T47D (cell line): ENCODE data around the gene KLHDC9.

Experiments
- DNase-seq, 2 experiments: peaks; one replicate each; pipeline versions ENCODE4 v3.0.0 to v3.0.0-alpha.2; 2011 to 2012; ENCODE audit warnings: low read depth in 1 of 2, low spot score in 1 of 2
- JUND ChIP-seq: IDR thresholded peaks from 2 replicates; pipeline ENCODE4 v1.6.1; 2012; ENCODE audit warnings: low read depth
- in situ Hi-C: cut with HindIII; loops from 2 replicates; pipeline ENCODE4 v1.10.0; 2016; ENCODE audit warnings: low sequenced_read_pairs, low pct_unique_long_range_greater_than_20kb

Gene KLHDC9

DNA sequence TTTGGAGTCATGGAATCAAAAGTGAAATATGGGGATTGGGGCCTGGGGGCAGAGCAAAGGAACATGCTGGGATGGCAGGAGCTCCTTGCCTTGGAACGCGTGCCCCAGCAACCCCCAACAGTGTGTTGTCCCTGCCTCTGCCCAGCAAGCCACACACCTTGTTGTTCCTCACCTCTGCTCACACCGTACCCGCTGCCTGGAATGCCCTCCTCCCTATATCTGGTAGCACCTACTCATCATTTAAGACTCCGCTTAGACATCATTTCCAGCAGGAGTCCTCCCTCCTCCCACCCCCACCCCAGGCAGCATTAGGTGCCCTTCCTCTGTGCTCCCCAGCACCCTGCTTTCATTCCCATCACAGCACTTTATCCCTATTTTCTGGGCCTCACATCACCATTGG is 16.6 kb upstream of the KLHDC9 start:
- no peak for TF ChIP-seq JUND
- no peak for DNase-seq
- in situ Hi-C loops = no loop called here

DNA sequence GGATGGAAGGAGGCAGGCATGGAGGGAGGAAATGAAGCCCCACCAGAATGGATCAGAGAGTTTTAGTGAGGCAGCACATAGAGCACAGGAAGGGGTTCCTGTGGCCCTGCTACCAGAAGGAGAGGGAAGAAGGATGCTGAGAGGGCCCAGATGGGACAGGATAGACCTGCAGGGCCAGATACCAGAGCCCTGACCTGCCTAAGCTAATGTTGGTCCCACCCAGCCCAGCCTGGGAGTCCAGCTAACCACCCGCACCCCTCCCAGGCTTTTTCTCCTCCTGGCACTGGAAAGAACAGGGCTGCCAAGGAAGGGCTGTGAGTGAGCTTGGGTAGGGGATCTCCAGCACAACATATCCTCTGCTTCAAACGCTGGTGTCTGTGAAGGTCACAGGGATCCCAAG is 15.7 kb upstream of the KLHDC9 start:
- no peak for TF ChIP-seq JUND
- DNase-seq = no peak
- in situ Hi-C loops = no loop called here

DNA sequence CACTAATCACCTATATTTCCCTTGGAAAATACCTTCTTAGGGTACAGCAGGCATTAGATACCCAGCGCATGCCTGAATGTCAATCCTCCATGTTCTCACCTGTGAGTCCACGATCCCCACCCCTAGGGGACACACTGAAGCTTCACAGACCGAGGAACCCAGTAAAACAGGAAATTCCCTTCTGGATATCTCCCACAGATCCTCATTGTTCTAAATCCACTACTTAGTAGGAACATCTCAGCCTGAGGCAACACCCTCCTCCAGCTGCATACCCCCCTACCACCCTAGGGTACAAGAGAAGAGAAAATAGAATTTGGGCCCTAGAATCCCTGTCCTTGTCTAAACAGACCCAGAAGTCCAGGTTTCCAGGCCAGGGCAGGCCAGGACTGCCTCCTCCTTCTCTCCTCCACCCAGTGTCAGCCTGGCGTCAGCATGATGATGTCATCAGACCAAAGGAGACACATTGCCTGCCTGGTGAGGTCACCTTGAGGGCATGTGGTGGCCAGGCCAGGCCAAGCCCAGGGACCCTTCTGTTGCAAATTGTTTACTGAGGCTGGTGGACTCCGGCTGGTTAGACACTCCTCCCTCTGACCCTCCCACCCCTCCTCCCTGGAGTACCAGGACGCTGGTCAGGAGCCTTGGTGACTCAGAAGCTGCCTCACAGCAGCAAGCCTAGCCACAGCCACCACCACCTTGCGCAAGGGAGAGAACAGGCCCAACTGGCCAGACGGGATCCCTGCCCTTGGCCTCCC is 15.0 kb upstream of the KLHDC9 start:
- in situ Hi-C loops = no loop called here
- TF ChIP-seq JUND = no peak; the same call in 1 of the 2 replicates
- peak; percentile 55 to 96 for DNase-seq

DNA sequence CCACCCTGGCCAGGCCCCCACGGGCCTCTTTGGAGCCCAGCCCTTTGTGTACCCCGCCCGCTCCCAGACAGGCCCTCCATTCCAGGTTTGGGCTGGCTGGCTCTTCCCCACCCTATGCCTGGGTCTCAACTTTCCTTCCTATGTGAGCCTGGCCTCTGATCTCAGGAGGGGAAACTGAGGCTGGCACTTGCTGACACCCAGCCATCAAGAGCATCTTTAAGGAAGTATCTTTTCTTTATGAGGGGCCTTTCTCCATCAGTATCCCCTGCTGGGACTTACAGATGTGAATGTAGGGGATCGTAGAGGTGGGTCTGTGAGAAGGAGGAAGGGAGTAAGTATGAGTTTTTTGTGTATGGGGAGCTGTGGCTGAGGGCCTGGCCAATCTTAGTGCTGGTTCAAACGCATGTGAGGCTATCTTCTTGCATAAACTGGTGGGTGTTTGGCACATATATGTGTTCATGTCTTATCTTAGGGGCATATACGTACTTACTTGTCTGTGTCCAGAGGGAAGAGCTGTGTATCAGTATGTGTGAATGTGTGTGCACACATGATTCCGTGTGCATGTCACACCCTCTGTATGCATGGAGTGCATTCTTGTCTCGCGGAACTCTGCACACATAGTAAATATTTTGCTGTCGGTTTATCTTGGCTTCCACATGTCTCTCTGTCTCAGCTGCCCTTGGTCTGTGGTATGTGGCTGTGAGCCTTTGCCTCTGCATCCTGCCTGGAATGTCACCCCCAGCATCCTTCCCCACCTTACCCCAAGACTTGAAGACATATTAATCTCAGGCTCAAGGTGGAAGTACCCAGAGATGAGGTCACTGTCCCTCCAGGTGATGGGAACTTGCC is 14.2 kb upstream of the KLHDC9 start:
- DNase-seq = peak in 1 of 2 experiments; percentile 56
- TF ChIP-seq JUND = no peak
- in situ Hi-C loops = no loop called here

DNA sequence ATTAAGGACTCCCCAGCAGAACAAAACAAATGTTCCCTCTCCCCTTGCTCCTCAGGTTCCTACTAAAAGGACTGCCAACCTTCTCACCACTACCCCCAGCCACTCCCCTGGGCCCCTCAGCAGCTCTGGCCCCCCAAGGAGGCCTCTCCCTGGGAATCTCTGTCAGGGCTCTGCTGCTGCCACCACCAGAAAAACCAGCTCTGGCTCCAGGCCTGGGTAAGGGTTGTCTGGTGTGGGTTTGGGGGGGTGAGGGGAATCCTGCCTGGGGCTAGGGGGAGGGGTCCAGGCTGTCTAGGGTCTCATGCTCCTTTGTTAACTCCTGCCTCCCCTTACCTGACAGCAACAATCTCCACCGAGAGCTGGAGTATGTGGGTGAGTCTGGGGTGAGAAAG is 13.6 kb upstream of the KLHDC9 start:
- DNase-seq = no peak
- no peak for TF ChIP-seq JUND
- in situ Hi-C loops = no loop called here

DNA sequence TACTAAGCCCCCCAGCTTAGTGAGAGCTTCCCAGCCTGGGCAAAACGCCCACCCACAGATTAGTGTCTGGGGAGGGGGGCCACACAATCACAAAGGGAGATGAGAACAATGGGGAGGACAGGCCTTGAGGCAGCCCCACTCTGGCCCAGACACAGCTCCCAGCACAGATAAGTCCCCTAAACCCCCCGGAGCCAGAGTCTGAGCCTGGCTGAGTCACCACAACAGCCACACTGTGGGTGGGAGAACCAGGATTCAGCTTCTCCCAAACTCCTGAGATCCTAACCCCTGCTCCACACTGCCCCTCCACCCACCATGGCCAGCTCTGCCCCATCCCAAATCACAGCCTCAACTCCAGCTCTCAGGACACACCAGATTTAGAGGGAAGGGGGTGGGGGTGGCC is 13.0 kb upstream of the KLHDC9 start:
- in situ Hi-C loops = no loop called here
- no peak for TF ChIP-seq JUND
- DNase-seq = peak in 1 of 2 experiments; percentile 39

DNA sequence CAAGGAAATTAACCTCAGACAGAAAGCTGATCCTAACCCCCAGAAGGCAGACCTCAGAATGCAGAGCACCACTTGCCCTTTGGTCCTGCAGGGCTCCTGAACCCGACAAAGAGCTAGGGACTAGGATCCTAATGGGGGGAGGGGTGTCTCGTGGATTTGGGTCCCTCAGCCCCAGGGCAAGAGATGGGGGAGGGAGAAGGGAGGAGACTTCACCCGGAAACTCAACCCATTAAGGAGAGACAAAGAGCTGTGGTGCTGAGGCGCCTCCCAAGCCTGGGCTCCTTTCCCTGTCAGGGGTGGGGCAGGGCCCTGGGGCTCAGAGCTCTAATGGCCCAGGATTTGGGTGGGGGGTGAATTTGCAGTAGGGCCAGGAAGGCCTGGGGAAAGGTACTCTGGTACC is 11.7 kb upstream of the KLHDC9 start:
- peak in 1 of 2 experiments; percentile 33 for DNase-seq
- TF ChIP-seq JUND = no peak
- in situ Hi-C loops = no loop called here

DNA sequence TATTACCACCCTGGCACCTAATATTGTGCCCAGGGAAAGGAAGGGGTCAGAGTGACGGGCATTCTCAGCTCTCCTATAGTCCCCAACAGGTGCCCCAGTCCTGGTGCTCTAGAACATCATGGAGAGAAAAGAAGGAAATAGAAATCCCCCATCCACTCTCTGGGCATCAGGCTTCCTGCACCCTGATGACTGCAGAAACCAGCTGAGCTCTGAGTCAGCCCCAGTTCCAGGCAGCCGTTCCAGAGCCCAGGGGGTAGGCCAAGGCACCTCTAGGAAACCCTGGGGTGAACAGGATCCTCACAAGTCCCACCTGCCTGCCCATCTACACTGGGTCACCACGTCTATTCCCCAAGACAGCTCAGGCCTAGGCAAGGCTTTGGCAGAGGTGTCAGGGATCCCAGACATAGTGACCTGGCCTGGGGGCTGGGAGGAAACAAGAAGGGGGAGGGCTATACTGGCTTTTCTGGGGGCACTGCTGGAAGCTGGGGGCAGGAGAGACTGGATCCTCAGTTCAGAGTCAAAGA is 9.5 kb upstream of the KLHDC9 start:
- in situ Hi-C loops = no loop called here
- peak in 1 of 2 experiments; percentile 41 for DNase-seq
- no peak for TF ChIP-seq JUND

DNA sequence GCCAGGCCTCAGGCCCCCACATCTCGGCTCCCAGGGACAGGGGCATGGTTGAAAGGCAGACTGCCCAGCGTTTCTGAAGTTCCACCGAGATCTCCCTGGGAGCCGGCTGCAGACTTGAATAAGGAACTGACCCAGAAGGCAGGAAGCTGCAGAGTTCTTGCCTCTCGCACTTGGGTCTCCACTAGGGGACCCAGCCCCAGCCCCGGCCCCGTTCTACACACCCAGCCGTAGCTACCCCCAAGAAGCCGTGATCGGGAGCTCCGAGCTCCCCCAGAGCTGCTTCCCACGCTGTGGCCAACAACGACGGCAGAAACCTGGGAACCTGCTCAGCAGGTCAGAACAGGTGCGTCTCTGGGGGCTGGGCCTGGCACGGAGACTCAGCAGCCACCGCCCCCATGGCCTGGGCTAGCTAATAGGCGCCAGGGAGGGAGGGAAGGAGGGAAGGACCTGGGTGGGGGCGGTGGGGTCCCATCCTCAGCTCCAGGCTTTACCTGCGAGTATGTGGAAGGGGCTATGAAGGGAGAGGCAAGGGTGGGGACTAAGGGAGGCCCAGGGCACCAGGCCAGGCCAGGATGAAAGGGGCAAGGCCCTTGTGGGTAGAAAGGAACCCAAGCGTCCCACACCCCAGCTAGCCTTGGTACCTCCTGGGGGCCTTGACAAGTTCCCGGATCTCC is 8.8 kb upstream of the KLHDC9 start, which contains the start of gene NECTIN4:
NECTIN4 (minus strand) TSS at position 308 of the 674 bp plus-strand sequence; CDS start at position 46, 262 bp downstream.
- peak; percentile 94 for DNase-seq
- in situ Hi-C loops = no loop called here
- no peak for TF ChIP-seq JUND

DNA sequence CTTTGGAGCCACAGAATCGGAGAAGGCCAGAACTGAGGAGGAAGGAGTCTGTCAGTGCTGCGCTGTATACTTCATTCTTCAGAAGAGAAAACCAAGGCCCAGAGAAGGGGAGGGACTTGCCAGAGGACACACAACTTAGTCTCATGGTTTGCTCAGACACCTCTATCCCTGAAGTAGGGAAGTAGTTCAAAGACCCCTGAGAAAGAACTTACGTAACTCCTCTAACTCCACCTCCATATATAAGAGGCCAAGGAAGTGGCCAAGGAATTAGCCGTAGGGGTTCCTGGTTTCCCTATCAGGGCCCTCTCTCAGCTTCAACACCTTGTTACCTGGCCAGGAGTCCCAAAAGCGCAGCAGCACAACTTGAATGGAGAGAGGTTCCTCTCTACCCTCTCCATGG is 8.2 kb upstream of the KLHDC9 start:
- no peak for TF ChIP-seq JUND
- in situ Hi-C loops = no loop called here
- DNase-seq = no peak

DNA sequence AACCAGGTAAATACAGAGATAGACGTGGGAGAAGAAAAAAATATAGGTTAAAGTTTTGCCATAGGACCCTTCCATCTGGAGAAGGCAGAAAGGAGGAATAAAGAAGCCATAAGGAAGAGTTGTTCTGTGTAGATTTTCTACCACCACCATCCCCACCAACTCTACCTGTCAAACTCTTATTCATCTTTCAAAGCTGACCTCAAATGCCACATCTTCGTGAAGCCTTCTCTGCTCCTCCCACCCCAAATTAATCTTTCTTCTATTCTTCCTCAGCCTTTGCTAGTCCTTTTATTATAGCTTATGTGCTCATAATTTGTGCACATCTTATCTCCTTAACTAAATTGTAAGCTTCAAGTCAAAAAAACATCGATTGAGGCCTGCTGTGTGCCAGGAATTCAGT is 7.5 kb upstream of the KLHDC9 start:
- no peak for TF ChIP-seq JUND
- in situ Hi-C loops = no loop called here
- no peak for DNase-seq

DNA sequence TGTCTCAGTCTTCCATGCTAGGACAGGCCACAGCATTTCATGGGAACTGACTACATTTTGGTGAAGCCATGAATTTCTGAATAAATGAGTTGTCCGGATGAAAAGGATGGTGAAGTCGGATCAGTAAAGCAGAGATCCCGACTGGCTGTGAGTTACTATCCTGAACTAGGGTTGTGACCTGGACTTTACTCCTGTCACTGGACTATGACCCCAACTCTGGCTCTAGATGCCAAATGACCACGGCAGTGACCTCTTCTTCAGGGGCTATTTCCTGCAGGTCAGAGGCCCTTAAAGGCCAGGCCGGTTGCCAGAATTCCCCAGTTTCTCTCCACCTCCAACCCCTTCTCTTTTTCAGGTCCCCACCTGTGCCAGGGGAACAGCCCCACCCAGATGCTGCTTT is 7.1 kb upstream of the KLHDC9 start:
- in situ Hi-C loops = no loop called here
- no peak for TF ChIP-seq JUND
- DNase-seq = no peak
